ENCODE results near the gene PHLDA1. TPM values are rescaled to one million over a fixed set of nuclear protein-coding genes. Genes with fewer than 3 reads are reported as not detected.

PHLDA1 gene
- total RNA-seq, 1 experiment from 2014 or later = 181 TPM

DNA sequence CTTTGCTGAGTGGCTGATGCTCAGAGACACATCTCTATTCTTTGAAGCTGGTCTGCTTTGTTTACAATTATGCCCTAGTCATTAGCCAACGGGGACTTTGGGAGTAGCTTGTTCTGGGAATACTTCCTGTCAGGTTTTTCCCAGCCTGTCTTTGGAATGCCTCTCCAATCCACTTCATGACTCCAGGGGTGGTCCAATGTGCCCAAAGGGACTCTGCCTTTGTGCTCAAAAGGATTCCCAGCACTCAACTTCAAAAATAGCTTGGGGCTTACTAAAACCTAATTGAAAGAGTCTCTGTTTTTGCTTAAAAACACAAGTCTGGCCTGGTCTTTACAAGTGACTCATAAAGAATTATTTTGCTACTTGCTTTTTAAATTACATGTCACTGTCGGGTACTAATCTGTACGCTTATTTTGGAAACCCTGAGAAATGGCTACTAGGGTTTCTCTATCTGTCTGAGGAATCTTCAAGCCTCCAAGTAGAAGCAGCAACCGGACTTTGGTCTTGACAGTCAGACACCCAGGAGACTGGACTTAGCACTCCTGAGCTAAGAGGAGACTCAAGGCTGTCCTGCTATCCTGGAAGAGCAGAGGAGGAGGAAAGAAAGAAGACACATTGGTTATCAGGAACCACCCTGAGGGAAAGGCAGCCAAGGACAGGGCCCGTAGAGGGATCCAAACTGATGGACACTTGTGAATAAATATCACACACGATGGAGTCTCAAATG is 20.7 kb downstream of the PHLDA1 start:
- H3K4me1 ChIP-seq (ENCODE audit: insufficient read depth, low read length) = peaks cover 14% of the 10 kb centered on the region
- H3F3A ChIP-seq (ENCODE audit: low read length, unreplicated experiment) = no peaks in the 10 kb centered on the region
- no peak overlapping the region for H2AFZ ChIP-seq (ENCODE audit: low read length)
- H3K4me3 ChIP-seq (ENCODE audit: low read length) = no peak overlapping the region
- ChIA-PET CTCF (no interaction called here), POLR2A (ENCODE audit: unreplicated experiment) (no interaction called here)
- ATAC-seq (no peak), DNase-seq (no peak)
- no TSS peak for BruUV-seq (replicated peaks)
- no peaks in the 10 kb centered on the region for H3K9me3 ChIP-seq (ENCODE audit: low read length)
- no peaks in the 10 kb centered on the region for H3K9me2 ChIP-seq (replicated peaks; ENCODE audit: low read length)
- TF ChIP-seq, protein P1, sequence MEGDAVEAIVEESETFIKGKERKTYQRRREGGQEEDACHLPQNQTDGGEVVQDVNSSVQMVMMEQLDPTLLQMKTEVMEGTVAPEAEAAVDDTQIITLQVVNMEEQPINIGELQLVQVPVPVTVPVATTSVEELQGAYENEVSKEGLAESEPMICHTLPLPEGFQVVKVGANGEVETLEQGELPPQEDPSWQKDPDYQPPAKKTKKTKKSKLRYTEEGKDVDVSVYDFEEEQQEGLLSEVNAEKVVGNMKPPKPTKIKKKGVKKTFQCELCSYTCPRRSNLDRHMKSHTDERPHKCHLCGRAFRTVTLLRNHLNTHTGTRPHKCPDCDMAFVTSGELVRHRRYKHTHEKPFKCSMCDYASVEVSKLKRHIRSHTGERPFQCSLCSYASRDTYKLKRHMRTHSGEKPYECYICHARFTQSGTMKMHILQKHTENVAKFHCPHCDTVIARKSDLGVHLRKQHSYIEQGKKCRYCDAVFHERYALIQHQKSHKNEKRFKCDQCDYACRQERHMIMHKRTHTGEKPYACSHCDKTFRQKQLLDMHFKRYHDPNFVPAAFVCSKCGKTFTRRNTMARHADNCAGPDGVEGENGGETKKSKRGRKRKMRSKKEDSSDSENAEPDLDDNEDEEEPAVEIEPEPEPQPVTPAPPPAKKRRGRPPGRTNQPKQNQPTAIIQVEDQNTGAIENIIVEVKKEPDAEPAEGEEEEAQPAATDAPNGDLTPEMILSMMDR (conservative IDR thresholded peaks at IDR 0.05; ENCODE audit: low read depth, low read length) = no peak
- TF ChIP-seq EZH2phosphoT487 (IDR thresholded peaks at IDR 0.05; ENCODE audit: borderline replicate concordance, low read length) = no peak
- no peaks in the 10 kb centered on the region for H3K27me3 ChIP-seq (ENCODE audit: low read length)
- no peak overlapping the region for H3K4me2 ChIP-seq (ENCODE audit: low read length)
- H4K20me1 ChIP-seq (ENCODE audit: low read length) = no peaks in the 10 kb centered on the region
- no peaks in the 10 kb centered on the region for H3K79me2 ChIP-seq (ENCODE audit: low read length)
- no peak overlapping the region for H3K9ac ChIP-seq (ENCODE audit: low read length)
- intact Hi-C loops (cut with micrococcal nuclease) = no loop called here
- no peaks in the 10 kb centered on the region for H3K36me3 ChIP-seq (ENCODE audit: low read depth, low read length)
- H3K27ac ChIP-seq (ENCODE audit: low read length) = no peak overlapping the region

DNA sequence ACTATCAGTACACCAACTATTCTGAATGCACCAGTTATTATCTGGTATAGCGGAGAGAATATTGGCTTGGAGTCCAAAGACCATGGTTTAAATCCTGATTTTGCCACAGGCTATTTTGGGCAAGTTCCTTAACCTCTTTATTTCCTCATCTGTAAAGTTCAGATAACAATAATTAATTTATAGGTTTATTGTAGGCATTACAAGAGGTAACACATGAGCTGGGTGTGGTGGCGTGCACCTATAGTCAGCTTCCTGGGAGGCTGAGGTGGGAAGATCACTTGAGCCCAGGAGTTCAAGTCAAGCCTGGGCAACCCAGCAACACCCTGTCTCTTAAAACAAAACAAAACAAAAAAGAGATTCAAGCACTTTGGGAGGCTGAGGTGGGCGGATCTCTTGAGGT is 23.1 kb downstream of the PHLDA1 start:
- no peak overlapping the region for H3K27ac ChIP-seq (ENCODE audit: low read length)
- TF ChIP-seq EZH2 (IDR thresholded peaks at IDR 0.05; ENCODE audit: low read length, unreplicated experiment) (no peak), EZH2phosphoT487 (IDR thresholded peaks at IDR 0.05; ENCODE audit: borderline replicate concordance, low read length) (no peak)
- TF ChIP-seq, protein P1 (conservative IDR thresholded peaks at IDR 0.05; ENCODE audit: low read depth, low read length) = no peak
- no TSS peak for BruUV-seq (replicated peaks)

DNA sequence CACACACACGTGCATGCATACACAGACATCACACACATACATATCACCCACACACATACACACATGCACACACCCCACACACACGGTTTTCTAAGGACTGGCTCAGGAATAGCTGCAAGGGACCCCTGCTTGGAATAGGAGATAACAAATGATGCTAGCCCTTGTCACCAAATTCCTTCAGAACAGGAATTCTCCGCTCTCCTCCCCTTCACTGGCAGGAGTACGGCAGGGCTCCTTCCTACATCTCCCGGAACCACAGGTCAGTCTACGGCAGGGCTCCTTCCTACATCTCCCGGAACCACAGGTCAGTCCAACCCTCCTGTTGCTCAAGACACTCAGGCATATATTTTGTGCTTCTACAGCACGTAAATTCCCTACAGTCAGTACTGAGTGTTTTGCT is 23.9 kb downstream of the PHLDA1 start:
- BruUV-seq (replicated peaks) = no TSS peak
- no peak for DNase-seq
- no peak overlapping the region for H3K9ac ChIP-seq (ENCODE audit: low read length)
- ATAC-seq = no peak
- H3K79me2 ChIP-seq (ENCODE audit: low read length) = no peaks in the 10 kb centered on the region
- H4K20me1 ChIP-seq (ENCODE audit: low read length) = no peaks in the 10 kb centered on the region
- CTCF ChIA-PET = no interaction called here
- POLR2A ChIA-PET (ENCODE audit: unreplicated experiment) = no interaction called here
- no peaks in the 10 kb centered on the region for H3K36me3 ChIP-seq (ENCODE audit: low read depth, low read length)
- peaks cover 5% of the 10 kb centered on the region; the same call in 1 of the 2 replicates for H3K4me1 ChIP-seq (ENCODE audit: insufficient read depth, low read length)
- intact Hi-C loops (cut with micrococcal nuclease) = no loop called here
- no peak overlapping the region for H3K4me3 ChIP-seq (ENCODE audit: low read length)
- no peaks in the 10 kb centered on the region for H3K27me3 ChIP-seq (ENCODE audit: low read length)
- H3K9me3 ChIP-seq (ENCODE audit: low read length) = no peaks in the 10 kb centered on the region
- no peak overlapping the region for H3K27ac ChIP-seq (ENCODE audit: low read length)
- H3F3A ChIP-seq (ENCODE audit: low read length, unreplicated experiment) = no peaks in the 10 kb centered on the region
- TF ChIP-seq EZH2 (IDR thresholded peaks at IDR 0.05; ENCODE audit: low read length, unreplicated experiment) (no peak), EZH2phosphoT487 (IDR thresholded peaks at IDR 0.05; ENCODE audit: borderline replicate concordance, low read length) (no peak)
- TF ChIP-seq, protein P1 (conservative IDR thresholded peaks at IDR 0.05; ENCODE audit: low read depth, low read length) = no peak
- H2AFZ ChIP-seq (ENCODE audit: low read length) = no peak overlapping the region
- no peaks in the 10 kb centered on the region for H3K9me2 ChIP-seq (replicated peaks; ENCODE audit: low read length)
- no peak overlapping the region for H3K4me2 ChIP-seq (ENCODE audit: low read length)

More for the DNA sequence above, 23.1 kb downstream of the PHLDA1 start:
- ChIA-PET CTCF (no interaction called here), POLR2A (ENCODE audit: unreplicated experiment) (no interaction called here)
- intact Hi-C loops (cut with micrococcal nuclease) = no loop called here
- DNase-seq (no peak), ATAC-seq (no peak)
- Histone ChIP-seq H3K36me3 (ENCODE audit: low read depth, low read length) (no peaks in the 10 kb centered on the region), H3K79me2 (ENCODE audit: low read length) (no peaks in the 10 kb centered on the region), H4K20me1 (ENCODE audit: low read length) (no peaks in the 10 kb centered on the region), H3K9me2 (replicated peaks; ENCODE audit: low read length) (no peaks in the 10 kb centered on the region), H3F3A (ENCODE audit: low read length, unreplicated experiment) (no peaks in the 10 kb centered on the region), H3K9ac (ENCODE audit: low read length) (no peak overlapping the region), H3K27me3 (ENCODE audit: low read length) (no peaks in the 10 kb centered on the region), H3K4me3 (ENCODE audit: low read length) (no peak overlapping the region), H3K4me2 (ENCODE audit: low read length) (no peak overlapping the region), H3K9me3 (ENCODE audit: low read length) (no peaks in the 10 kb centered on the region), H2AFZ (ENCODE audit: low read length) (no peak overlapping the region), H3K4me1 (ENCODE audit: insufficient read depth, low read length) (peaks cover 5% of the 10 kb centered on the region; the same call in 1 of the 2 replicates)

Data from PC-3 (cell line).